Femur (tissue), 1 donor: ENCODE data around the gene CELA2B.
"Not testable (repeated sequence)": the region's sequence is repeated elsewhere in the genome, so short reads cannot be mapped to it uniquely, and the experiment has no call there.

Source experiments
- DNase-seq: peaks from one replicate; pipeline ENCODE4 v3.0.0-alpha.2; 2017

Gene CELA2B

DNA sequence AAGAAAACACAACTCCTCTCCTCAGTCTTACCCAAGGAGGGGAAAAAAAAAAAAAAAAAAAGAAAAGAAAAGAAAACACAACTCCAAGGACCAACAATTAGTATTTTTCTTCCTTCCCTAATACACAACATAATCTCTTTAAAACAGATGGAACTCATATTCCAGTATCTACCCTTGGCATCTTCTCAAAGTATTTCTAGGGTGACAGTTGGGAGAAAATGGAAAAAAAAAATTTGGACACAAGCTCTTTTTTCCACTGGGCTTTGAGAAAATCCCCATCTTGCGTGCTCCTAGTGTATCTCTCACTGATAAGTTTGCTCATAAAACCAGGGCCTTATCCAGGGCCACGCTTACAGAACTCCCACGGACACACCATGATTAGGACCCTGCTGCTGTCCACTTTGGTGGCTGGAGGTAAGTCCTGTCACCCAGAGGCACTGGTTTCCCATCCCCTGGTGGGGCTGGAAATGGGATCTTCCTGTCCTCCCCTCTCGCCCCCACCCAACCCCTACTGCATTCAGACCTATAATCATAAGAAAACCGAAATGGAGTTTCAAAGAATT, at the start of gene CELA2B:
CELA2B (plus strand) TSS at position 353 of the 563 bp plus-strand sequence; CDS start at position 375, 22 bp downstream.
- no peak for DNase-seq

- DNase-seq = no peak
Observed at GRCh38 chr1:15426492-15427279, 49.2 kb upstream of the CELA2B start.

- no peak for DNase-seq
Observed at GRCh38 chr1:15427280-15427666, 48.6 kb upstream of the CELA2B start.

DNA sequence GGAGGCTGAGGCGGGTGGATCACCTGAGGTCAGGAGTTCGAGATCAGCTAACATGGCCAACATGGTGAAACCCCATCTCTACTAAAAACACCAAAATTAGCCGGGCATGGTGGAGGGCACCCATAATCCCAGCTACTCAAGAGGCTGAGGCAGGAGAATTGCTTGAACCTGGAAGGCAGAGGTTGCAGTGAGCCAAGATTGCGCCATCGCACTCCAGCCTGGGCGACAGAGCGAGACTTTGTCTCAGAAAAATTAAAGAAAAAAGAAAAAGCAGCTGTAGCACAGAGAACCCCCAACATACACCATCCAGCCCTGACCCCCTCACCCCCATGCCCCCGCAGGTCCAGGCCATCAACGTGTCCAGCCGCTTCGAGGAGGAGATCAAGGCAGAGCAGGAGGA, 47.7 kb upstream of the CELA2B start:
- DNase-seq = not testable (repeated sequence)

DNA sequence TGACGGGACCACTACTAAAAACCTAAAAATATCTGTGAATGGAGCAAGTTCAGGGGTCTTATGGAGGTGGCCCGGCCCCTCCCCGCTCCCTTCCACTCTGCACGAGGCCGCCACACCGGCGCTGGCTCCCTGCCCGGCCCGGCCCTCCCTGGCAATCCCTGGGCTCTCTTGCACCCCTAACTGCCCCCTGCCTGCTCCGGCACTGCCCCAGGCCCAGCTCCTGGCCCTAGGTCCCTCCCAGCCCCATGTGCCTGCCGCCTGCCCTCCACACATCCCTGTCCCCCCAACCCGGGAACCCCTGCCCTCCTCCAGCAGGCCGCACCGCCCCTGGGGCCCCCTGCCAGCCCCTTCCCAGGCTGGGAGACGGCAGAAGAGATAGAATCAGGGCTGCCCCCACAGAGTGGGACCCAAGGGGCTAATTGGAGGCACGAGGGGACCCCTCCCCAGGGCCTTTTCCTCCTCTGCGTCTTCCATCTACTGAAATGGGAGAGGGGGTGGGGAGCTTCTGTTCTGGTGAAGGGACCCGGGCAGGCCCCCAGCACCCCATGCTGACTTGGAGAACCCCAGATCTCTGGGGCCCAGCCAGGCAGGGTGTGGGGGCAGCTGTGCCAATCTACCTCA, 47.0 kb upstream of the CELA2B start:
- no peak for DNase-seq

DNA sequence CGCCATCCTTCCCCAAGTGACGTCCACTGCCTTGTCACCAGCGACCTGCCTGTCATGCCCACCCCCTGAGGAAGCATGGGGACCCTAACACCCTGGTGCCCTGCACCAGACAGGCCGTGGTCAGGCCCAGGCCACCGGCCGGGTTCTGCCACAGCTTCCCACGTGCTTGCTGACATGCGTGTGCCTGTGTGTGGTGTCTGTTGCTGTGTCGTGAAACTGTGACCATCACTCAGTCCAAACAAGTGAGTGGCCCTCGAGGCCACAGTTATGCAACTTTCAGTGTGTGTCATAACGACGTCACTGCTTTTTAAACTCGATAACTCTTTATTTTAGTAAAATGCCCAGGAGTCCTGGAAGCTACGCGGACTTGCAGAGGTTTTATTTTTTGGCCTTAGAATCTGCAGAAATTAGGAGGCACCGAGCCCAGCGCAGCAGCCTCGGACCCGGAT, 46.2 kb upstream of the CELA2B start:
- DNase-seq = no peak

DNA sequence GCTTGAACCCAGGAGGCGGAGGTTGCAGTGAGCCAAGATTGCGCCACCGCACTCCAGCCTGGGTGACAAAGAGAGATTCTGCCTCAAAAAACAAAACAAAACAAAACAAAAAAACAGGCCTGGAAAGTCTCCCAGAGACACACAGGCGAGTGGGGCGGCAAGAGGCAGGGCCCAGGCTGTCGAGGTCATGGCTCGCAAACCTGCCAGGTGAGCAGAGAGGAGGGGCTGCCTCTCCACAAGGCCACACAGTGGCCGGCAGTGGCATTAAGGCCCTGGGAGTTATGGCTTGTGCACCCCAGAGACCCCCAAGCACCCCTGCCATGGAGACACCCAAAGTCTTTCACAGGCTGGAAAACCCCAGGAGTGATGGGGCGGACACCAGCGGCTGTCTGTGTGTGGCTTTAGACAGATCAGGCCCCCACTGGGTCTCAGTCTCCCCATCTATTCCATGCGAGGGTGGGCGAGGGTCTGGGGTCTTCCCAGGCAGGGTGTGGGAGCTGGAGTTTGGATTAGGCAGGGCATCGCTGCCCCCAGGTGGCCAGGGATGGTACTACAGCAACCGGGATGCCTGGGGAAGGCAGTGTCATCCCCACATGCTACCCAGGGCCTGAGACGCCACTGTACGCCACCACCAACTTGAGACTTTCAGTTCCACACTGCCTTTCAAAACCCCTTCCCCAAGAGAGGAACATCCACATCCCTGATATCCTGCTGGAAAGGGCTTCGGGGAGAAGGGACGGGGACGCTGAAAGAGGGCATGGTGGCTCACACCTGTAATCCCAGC, 44.9 kb upstream of the CELA2B start:
- peak; percentile 80 for DNase-seq

DNA sequence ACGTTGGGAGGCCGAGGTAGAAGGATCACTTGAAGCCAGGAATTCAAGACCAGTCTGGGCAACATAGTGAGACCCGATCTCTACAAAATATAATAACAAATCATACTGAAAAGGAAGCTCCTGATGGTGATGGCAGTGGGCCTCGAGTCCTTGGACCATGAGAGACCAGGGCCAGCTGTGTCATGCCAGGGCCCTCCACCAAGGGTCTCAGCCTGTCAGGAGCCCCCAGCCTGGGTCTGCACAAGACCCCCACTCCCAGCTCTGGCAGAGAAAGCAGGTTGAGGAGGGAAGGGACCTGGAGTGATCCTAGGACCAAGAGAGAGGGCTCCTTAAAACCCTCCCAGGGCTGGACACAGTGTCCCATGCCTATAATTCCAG, 44.3 kb upstream of the CELA2B start:
- no peak for DNase-seq

DNA sequence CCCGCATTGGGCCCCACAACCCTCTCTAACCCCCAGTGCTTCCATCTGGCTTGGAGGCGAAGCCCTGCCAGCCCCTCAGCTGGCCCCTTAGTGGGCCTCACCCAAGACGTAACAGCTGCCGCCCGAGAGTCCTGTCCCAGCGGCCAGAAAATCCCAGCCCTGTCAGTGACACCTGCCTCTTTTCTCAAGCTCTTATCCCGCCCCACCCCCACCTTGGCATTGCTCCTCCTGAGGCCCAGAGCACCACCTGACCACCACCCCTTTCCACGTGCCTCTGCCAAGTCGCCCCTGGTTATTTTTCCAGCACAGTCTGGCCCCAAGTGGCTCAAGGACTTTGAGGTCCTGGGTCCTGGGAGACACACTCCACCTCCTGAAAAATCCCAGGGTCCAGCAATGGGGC, 43.6 kb upstream of the CELA2B start:
- peak; percentile 79 for DNase-seq

- no peak for DNase-seq
Observed at GRCh38 chr1:15433471-15433870, 42.4 kb upstream of the CELA2B start.

DNA sequence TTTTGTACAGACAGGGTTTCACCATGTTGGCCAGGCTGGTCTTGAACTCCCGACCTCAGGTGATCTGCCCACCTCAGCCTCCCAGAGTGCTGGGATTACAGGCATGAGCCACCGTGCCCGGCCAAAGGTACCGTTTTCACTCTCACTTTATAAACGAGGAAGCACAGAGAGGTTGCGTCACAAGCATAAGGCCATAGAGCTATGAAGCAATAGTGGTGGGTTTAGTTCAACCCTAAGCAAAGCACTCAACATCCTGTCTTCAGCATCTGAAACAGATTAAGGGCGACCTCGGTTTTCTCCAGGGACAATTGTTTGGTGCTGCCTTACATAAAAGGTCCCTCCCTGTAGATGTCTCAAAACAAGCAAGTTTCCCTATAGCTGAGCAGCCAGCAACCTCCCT, 41.2 kb upstream of the CELA2B start:
- not testable (repeated sequence) for DNase-seq

- no peak for DNase-seq
Observed at GRCh38 chr1:15435239-15436077, 40.4 kb upstream of the CELA2B start.

GRCh38 chr1:15436881-15437442, 38.9 kb upstream of the CELA2B start:
- no peak for DNase-seq

DNA sequence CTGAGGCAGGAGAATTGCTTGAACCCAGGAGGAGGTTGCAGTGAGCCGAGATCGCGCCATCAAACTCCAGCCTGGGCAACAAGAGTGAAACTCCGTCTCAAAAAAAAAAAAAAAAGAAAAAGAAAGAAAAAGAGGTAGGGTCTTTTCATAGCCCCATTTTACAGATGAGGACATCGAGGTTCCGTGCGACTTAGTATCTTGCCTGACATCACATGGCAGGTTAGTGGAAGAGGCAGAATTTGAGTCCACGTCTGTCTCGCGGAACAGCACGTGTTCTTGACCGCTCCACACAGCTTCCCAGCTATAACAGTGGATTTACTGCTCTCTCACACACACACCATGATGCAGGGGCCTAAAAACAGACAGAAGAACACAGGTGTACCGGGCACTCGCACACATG, 36.6 kb upstream of the CELA2B start:
- DNase-seq = no peak

GRCh38 chr1:15440357-15440756, 35.5 kb upstream of the CELA2B start:
- no peak for DNase-seq

DNA sequence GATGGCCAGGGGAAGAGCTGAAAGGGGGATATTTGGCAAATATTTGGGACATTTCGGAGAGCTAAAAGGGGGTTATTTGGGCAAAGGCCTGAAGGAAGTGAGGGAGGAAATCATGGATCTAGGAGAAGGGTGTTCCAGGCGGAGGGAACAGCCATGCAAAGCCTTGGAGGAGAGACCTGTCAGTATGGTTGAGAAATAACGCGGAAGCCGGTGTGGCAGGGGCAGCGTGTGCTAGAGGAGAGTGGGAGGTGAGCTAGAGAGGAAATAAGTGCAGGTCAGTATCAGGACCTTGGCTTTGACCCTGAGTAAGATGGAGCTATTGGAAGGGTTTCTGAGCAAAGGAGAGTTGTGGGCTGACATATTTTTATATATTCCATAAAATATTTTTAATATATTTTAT, 34.7 kb upstream of the CELA2B start:
- DNase-seq = no peak

DNA sequence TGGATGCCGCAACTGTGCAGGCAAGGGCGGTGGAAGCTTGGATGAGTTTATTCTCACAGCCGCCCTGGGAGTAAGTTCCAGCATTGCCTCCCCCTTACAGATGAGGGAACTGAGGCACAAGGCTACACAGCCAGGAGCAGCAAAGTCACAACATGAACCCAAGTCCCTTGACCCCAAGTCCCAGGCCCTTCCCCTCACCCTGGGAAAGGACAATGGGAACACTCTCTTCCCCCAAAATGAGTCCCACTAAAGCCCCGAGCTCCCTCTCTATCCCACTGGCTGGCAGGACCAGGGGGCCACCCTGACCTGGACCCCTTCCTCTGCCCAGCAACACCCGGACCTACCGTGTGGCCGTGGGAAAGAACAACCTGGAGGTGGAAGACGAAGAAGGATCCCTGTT, 33.8 kb upstream of the CELA2B start:
- no peak for DNase-seq

DNA sequence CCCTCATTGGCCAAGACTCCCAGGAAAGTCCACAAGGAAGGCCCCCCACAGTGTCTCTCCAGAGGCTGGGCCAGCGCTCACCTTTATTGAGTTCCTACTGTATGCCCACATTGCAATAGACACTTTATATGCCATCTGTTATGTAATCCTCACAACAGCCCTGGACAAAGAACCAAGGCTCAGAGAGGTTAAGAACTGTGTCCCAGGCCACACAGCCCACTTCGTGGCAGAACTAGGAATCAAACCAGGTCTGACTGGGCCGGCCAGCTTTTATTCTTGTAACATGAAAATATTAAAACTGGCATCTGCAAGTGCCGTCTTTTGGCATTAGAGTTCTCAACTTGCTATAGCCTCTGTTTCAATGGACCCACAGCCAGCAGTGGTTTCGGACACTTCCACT, 33.1 kb upstream of the CELA2B start:
- no peak for DNase-seq

- DNase-seq = no peak
Observed at GRCh38 chr1:15443281-15443680, 32.6 kb upstream of the CELA2B start.

GRCh38 chr1:15444468-15445389, 31.2 kb upstream of the CELA2B start:
- no peak for DNase-seq
